ENCODE measurements around the gene EPB41L4A.

GRCh38 chr5:112379542-112380325, 39.3 kb downstream of the EPB41L4A start:
- TF ChIP-seq ATF3 (CRISPR knock-in tag; conservative IDR thresholded peaks at IDR 0.05), result no peak
- TF ChIP-seq ZBTB21 (CRISPR knock-in tag; IDR thresholded peaks at IDR 0.05; ENCODE audit: borderline replicate concordance), result no peak
- TF ChIP-seq SP1 (CRISPR knock-in tag; conservative IDR thresholded peaks at IDR 0.05), result no peak
- no peak for TF ChIP-seq HMGXB4 (CRISPR knock-in tag; IDR thresholded peaks at IDR 0.05)
